ENCODE results near the gene IL1R2. TPM values are rescaled to one million over a fixed set of nuclear protein-coding genes. Genes with fewer than 3 reads are reported as not detected.

IL1R2 gene
- total and polyA plus RNA-seq, 2 experiments from 2014 or later: not detected

DNA sequence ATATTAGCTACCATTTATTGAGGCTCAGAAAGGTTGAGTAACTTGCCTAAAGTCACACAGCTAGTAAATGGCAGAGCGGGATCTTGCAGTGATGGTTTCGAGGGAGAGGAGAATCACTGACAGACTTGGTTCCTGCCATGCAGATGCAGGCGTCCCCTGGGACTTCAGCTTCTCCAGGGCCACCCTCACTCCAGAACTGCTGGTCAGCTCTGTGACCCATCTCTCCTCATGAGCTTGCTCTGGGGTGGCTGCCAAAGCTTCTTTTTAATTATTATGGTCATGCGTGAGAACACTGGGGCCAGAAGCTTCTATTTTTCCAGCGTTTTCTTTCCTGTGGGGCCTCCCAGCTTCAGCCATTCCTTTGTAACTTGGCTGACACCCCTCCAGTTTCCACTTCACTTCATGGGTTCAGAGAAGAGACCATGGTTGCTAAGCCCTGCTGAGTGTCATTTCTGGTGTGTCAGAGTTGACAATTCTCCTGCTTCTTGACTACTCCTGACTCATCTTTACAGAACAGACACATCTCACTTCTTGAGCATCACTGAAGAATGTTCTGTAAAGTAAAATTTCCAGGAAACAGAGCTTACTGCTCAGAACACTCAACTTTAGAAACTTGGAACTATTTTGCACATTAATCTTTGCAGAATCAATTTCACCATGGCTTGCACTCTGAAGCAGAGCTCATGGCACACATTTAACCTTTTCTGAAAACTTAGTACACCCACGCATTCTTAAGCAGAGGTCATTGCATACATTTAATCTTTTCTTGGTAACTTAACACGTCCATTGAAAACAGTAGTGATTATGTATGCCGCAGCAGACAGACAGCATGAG, 70.4 kb downstream of the IL1R2 start:
- H3K4me1 Mint-ChIP-seq: peaks cover 8% of the 10 kb centered on the region; the same call in 2 of the 3 replicates

DNA sequence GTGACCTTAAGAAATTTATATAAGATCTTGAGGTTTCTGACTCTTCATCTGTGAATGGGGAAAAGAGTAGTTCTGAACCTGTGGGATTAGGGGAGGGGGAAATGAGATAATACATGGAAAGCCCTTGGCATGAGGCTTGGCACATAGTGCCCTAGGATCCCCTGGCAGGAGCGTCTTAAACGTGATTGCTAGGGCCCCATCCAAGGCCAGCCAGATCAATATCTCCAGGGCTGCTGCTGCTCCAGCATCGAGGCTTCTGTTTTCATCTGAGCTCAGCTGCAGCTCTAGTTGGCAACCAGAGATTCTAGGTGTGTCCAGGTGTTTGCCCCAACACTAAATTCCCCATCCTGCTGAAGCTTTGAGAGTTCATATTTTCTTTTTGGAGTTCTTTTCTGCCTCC, 71.0 kb downstream of the IL1R2 start:
- H3K79me2 ChIP-seq (replicated peaks; ENCODE audit: insufficient read depth): no peaks in the 10 kb centered on the region
- Mint-ChIP-seq H3K27ac (no peak overlapping the region), H3K9me3 (no peaks in the 10 kb centered on the region; the same call in 2 of the 3 replicates), H3K4me1 (peaks cover 8% of the 10 kb centered on the region; the same call in 2 of the 3 replicates), H3K36me3 (ENCODE audit: low read depth) (no peaks in the 10 kb centered on the region), H3K4me3 (no peak overlapping the region), H3K27me3 (ENCODE audit: insufficient read depth, low read depth, poor library complexity) (peaks cover 3% of the 10 kb centered on the region)
- H3K4me3 ChIP-seq: no peak overlapping the region
- ATAC-seq (no peak), DNase-seq (ENCODE audit: low spot score) (no peak)
- H4K20me1 ChIP-seq (replicated peaks; ENCODE audit: insufficient read depth): no peaks in the 10 kb centered on the region
- H3K4me1 ChIP-seq (ENCODE audit: insufficient read depth): no peaks in the 10 kb centered on the region
- H3K36me3 ChIP-seq (ENCODE audit: insufficient read depth): no peaks in the 10 kb centered on the region
- H3K27ac ChIP-seq (ENCODE audit: low read depth): no peak overlapping the region
- H2AFZ ChIP-seq: no peak overlapping the region
- H3K4me2 ChIP-seq: no peak overlapping the region
- H3F3A ChIP-seq (replicated peaks; ENCODE audit: low read depth): no peaks in the 10 kb centered on the region
- H3K9me2 ChIP-seq (ENCODE audit: insufficient read depth): no peaks in the 10 kb centered on the region; the same call in 1 of the 2 replicates
- H3K27me3 ChIP-seq (ENCODE audit: insufficient read depth): no peaks in the 10 kb centered on the region
- TF ChIP-seq CREB1 (CRISPR knock-in tag; IDR thresholded peaks at IDR 0.05; ENCODE audit: low read depth): no peak
- TF ChIP-seq ZNF114 (CRISPR knock-in tag; IDR thresholded peaks at IDR 0.05): no peak
- no peak for TF ChIP-seq EZH2 (IDR thresholded peaks at IDR 0.05; ENCODE audit: low read depth, unreplicated experiment)
- TF ChIP-seq, protein P1, sequence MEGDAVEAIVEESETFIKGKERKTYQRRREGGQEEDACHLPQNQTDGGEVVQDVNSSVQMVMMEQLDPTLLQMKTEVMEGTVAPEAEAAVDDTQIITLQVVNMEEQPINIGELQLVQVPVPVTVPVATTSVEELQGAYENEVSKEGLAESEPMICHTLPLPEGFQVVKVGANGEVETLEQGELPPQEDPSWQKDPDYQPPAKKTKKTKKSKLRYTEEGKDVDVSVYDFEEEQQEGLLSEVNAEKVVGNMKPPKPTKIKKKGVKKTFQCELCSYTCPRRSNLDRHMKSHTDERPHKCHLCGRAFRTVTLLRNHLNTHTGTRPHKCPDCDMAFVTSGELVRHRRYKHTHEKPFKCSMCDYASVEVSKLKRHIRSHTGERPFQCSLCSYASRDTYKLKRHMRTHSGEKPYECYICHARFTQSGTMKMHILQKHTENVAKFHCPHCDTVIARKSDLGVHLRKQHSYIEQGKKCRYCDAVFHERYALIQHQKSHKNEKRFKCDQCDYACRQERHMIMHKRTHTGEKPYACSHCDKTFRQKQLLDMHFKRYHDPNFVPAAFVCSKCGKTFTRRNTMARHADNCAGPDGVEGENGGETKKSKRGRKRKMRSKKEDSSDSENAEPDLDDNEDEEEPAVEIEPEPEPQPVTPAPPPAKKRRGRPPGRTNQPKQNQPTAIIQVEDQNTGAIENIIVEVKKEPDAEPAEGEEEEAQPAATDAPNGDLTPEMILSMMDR (conservative IDR thresholded peaks at IDR 0.05; ENCODE audit: low read depth in 2 of 2): no peak
- TF ChIP-seq JUNB (IDR thresholded peaks at IDR 0.05; ENCODE audit: unreplicated experiment): no peak
- TF ChIP-seq, protein P2, sequence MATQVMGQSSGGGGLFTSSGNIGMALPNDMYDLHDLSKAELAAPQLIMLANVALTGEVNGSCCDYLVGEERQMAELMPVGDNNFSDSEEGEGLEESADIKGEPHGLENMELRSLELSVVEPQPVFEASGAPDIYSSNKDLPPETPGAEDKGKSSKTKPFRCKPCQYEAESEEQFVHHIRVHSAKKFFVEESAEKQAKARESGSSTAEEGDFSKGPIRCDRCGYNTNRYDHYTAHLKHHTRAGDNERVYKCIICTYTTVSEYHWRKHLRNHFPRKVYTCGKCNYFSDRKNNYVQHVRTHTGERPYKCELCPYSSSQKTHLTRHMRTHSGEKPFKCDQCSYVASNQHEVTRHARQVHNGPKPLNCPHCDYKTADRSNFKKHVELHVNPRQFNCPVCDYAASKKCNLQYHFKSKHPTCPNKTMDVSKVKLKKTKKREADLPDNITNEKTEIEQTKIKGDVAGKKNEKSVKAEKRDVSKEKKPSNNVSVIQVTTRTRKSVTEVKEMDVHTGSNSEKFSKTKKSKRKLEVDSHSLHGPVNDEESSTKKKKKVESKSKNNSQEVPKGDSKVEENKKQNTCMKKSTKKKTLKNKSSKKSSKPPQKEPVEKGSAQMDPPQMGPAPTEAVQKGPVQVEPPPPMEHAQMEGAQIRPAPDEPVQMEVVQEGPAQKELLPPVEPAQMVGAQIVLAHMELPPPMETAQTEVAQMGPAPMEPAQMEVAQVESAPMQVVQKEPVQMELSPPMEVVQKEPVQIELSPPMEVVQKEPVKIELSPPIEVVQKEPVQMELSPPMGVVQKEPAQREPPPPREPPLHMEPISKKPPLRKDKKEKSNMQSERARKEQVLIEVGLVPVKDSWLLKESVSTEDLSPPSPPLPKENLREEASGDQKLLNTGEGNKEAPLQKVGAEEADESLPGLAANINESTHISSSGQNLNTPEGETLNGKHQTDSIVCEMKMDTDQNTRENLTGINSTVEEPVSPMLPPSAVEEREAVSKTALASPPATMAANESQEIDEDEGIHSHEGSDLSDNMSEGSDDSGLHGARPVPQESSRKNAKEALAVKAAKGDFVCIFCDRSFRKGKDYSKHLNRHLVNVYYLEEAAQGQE (IDR thresholded peaks at IDR 0.05; ENCODE audit: unreplicated experiment): no peak
- TF ChIP-seq, protein P3, sequence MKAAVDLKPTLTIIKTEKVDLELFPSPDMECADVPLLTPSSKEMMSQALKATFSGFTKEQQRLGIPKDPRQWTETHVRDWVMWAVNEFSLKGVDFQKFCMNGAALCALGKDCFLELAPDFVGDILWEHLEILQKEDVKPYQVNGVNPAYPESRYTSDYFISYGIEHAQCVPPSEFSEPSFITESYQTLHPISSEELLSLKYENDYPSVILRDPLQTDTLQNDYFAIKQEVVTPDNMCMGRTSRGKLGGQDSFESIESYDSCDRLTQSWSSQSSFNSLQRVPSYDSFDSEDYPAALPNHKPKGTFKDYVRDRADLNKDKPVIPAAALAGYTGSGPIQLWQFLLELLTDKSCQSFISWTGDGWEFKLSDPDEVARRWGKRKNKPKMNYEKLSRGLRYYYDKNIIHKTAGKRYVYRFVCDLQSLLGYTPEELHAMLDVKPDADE (IDR thresholded peaks at IDR 0.05): no peak
- TF ChIP-seq STAT1 (IDR thresholded peaks at IDR 0.05; ENCODE audit: unreplicated experiment): no peak
- no peak for TF ChIP-seq EZH2phosphoT487 (IDR thresholded peaks at IDR 0.05; ENCODE audit: unreplicated experiment)
- no peak for TF ChIP-seq ZNF331 (CRISPR knock-in tag; IDR thresholded peaks at IDR 0.05; ENCODE audit: low read depth)
- TF ChIP-seq NANOG (IDR thresholded peaks at IDR 0.05; ENCODE audit: borderline replicate concordance): no peak
- no peak for TF ChIP-seq POLR2AphosphoS5 (IDR thresholded peaks at IDR 0.05; ENCODE audit: low read depth)

More for the DNA sequence above, 70.4 kb downstream of the IL1R2 start:
- Mint-ChIP-seq H3K4me3 (no peak overlapping the region), H3K9me3 (no peaks in the 10 kb centered on the region; the same call in 2 of the 3 replicates), H3K36me3 (ENCODE audit: low read depth) (no peaks in the 10 kb centered on the region), H3K27ac (no peak overlapping the region), H3K27me3 (ENCODE audit: insufficient read depth, low read depth, poor library complexity) (peaks cover 3% of the 10 kb centered on the region)
- DNase-seq (ENCODE audit: low spot score): no peak
- no peak for TF ChIP-seq STAT1 (IDR thresholded peaks at IDR 0.05; ENCODE audit: unreplicated experiment)
- Histone ChIP-seq H3K4me1 (ENCODE audit: insufficient read depth) (no peaks in the 10 kb centered on the region), H3F3A (replicated peaks; ENCODE audit: low read depth) (no peaks in the 10 kb centered on the region), H2AFZ (no peak overlapping the region; the same call in 1 of the 2 replicates), H3K27ac (ENCODE audit: low read depth) (no peak overlapping the region), H3K4me3 (no peak overlapping the region), H3K4me2 (no peak overlapping the region), H3K9me2 (ENCODE audit: insufficient read depth) (no peaks in the 10 kb centered on the region; the same call in 1 of the 2 replicates), H3K36me3 (ENCODE audit: insufficient read depth) (no peaks in the 10 kb centered on the region), H3K27me3 (ENCODE audit: insufficient read depth) (no peaks in the 10 kb centered on the region), H3K79me2 (replicated peaks; ENCODE audit: insufficient read depth) (no peaks in the 10 kb centered on the region), H4K20me1 (replicated peaks; ENCODE audit: insufficient read depth) (no peaks in the 10 kb centered on the region)
- ATAC-seq: no peak

Measured in GM23338 (cell line).